Esophagus muscularis mucosa (tissue), 4 donors: ENCODE data around the gene DNAH1. TPM values are rescaled to one million over a fixed set of nuclear protein-coding genes. Genes with fewer than 3 reads are reported as not detected.

ENCODE experiments used
- DNase-seq: peaks from one replicate; pipeline ENCODE4 v3.0.0-alpha.2; 2017; ENCODE audit errors: extremely low spot score
- H3K27ac ChIP-seq, 4 donors: fragments of 200-600 bp; sonication (generic); replicated peaks in 1 of 4; 1 replicate in 3 of 4; 2 replicates in 1 of 4; pipeline ENCODE4 v1.5.1; 2016 to 2019; ENCODE audit warnings: mild to moderate bottlenecking in 1 of 4
- H3K27me3 ChIP-seq, 4 donors: fragments of 200-600 bp; sonication (generic); one replicate each; pipeline versions ENCODE4 v1.5.1 to v1.6.0; 2016 to 2019
- H3K36me3 ChIP-seq, 4 donors: fragments of 200-600 bp; sonication (generic); one replicate each; pipeline ENCODE4 v1.5.1; 2016 to 2019
- H3K4me1 ChIP-seq, 4 donors: fragments of 200-600 bp; sonication (generic); one replicate each; pipeline ENCODE4 v1.5.1; 2016 to 2019
- H3K4me3 ChIP-seq, 4 donors: fragments of 200-600 bp; sonication (generic); 1 replicate in 2 of 4; 2 replicates in 2 of 4; pipeline ENCODE4 v1.5.1; 2016 to 2019; ENCODE audit warnings: mild to moderate bottlenecking in 4 of 4, moderate library complexity in 1 of 4
- H3K9me3 ChIP-seq, 4 donors: fragments of 200-600 bp; sonication (generic); 1 replicate in 3 of 4; 2 replicates in 1 of 4; pipeline ENCODE4 v1.5.1; 2016 to 2019
- CTCF ChIP-seq, 3 experiments: fragments of 200-600 bp in 2 of 3; fragments of 450-650 bp in 1 of 3; sonication (generic) in 2 of 3; IDR thresholded peaks; one replicate each; pipeline ENCODE4 v1.5.1; 2017 to 2019; ENCODE audit warnings: antibody characterized with exemption in 3 of 3, mild to moderate bottlenecking in 2 of 3, moderate library complexity in 1 of 3
- EP300 ChIP-seq: sonication (generic); formaldehyde crosslinking; IDR thresholded peaks from one replicate; pipeline ENCODE4 v1.6.1; 2017; ENCODE audit warnings: antibody characterized with exemption
- POLR2A ChIP-seq: fragments of 450-650 bp; IDR thresholded peaks from one replicate; pipeline ENCODE4 v1.6.1; 2017; ENCODE audit warnings: antibody characterized with exemption, moderate library complexity, mild to moderate bottlenecking, low read depth
- POLR2AphosphoS5 ChIP-seq, 2 donors: sonication (generic); formaldehyde crosslinking; IDR thresholded peaks; one replicate each; pipeline ENCODE4 v1.6.1; 2017; ENCODE audit warnings: antibody characterized with exemption in 2 of 2
- WGBS: methylation state at CpG from one replicate; pipeline ENCODE4 v1.1.5; 2018; 5-methylcytosine and 5-hydroxymethylcytosine counted together
- intact Hi-C: fragments of 100-400 bp; cut with DNase I; formaldehyde crosslinking; loops from one replicate; pipeline ENCODE4 v1.15.1; 2023
- total RNA-seq, 4 donors: library from RNA; depleted of rRNA; stranded (reverse); fragments of >200 nt; gene quantifications; one replicate each; pipeline versions ENCODE4 v1.1.0 to v1.2.1, GENCODE V29; 2016

Gene DNAH1
- total RNA-seq, 4 donors from 2014 or later: 3.4 to 5.4 (median 3.6) TPM

GRCh38 chr3:52408466-52408865, 92.3 kb downstream of the DNAH1 start:
- H3K27me3 ChIP-seq: no peaks in the 10 kb centered on the region
- H3K4me3 ChIP-seq: peak overlapping the region; percentile 89 to 98 (median 92)
- peaks cover 22 to 51% (median 49%) of the 10 kb centered on the region in 4 donors for H3K36me3 ChIP-seq
- intact Hi-C loops: no loop called here
- TF ChIP-seq POLR2AphosphoS5 (IDR thresholded peaks at IDR 0.05) (no peak), CTCF (IDR thresholded peaks at IDR 0.05) (no peak), POLR2A (no peak), EP300 (no peak)
- 95% methylated on average over 7 of the region's 8 CpGs for WGBS
- no peaks in the 10 kb centered on the region for H3K9me3 ChIP-seq
- H3K27ac ChIP-seq: no peak overlapping the region
- peaks cover 33 to 65% (median 52%) of the 10 kb centered on the region in 4 donors for H3K4me1 ChIP-seq
- DNase-seq: no peak

DNA sequence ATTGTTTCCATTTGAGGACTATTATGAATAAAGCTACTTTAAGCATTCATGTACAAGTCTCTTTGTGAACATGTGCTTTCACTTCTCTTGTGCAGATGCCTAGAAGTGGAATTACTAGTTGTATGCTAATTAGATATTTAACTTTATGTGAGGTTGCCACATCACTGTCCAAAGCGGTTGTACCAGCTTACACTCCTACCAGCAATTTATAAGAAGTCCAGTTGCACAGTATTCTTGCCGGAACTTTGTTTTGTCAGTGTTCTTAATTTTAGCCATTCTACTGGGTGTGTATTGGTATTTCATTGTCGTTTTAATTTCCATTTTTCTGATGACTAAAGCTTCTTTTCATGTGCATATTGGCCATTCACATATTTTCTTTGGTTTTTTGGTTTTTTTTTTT, 99.7 kb downstream of the DNAH1 start:
- TF ChIP-seq EP300 (no peak), CTCF (IDR thresholded peaks at IDR 0.05) (no peak), POLR2AphosphoS5 (IDR thresholded peaks at IDR 0.05) (no peak), POLR2A (no peak)

GRCh38 chr3:52420388-52420787, 104.3 kb downstream of the DNAH1 start:
- no peak for TF ChIP-seq POLR2AphosphoS5 (IDR thresholded peaks at IDR 0.05)
- TF ChIP-seq POLR2A: no peak
- TF ChIP-seq CTCF (IDR thresholded peaks at IDR 0.05): no peak
- TF ChIP-seq EP300: no peak
- Histone ChIP-seq H3K36me3 (peaks cover 0 to 23% (median 11%) of the 10 kb centered on the region in 4 donors), H3K27ac (no peak overlapping the region), H3K9me3 (no peaks in the 10 kb centered on the region), H3K27me3 (no peaks in the 10 kb centered on the region), H3K4me1 (peaks cover 0 to 13% (median 8%) of the 10 kb centered on the region in 4 donors), H3K4me3 (no peak overlapping the region)
- intact Hi-C loops: no loop called here
- DNase-seq: no peak
- WGBS: 71% methylated on average over 2 of the region's 2 CpGs

More for the DNA sequence above, 99.7 kb downstream of the DNAH1 start:
- Histone ChIP-seq H3K4me1 (peaks cover 19 to 34% (median 27%) of the 10 kb centered on the region in 4 donors), H3K27ac (no peak overlapping the region), H3K9me3 (no peaks in the 10 kb centered on the region), H3K27me3 (no peaks in the 10 kb centered on the region), H3K4me3 (no peak overlapping the region), H3K36me3 (peaks cover 0 to 10% (median 8%) of the 10 kb centered on the region in 4 donors)
- WGBS: 85% methylated on average over 3 of the region's 3 CpGs
- no peak for DNase-seq
- intact Hi-C loops: no loop called here

GRCh38 chr3:52422669-52423068, 106.5 kb downstream of the DNAH1 start:
- peaks cover 0 to 23% (median 11%) of the 10 kb centered on the region in 4 donors for H3K36me3 ChIP-seq
- no peak overlapping the region for H3K4me3 ChIP-seq
- DNase-seq: no peak
- peaks cover 0 to 13% (median 8%) of the 10 kb centered on the region in 4 donors for H3K4me1 ChIP-seq
- TF ChIP-seq POLR2A: no peak
- no peak for TF ChIP-seq CTCF (IDR thresholded peaks at IDR 0.05)
- TF ChIP-seq EP300: no peak
- TF ChIP-seq POLR2AphosphoS5 (IDR thresholded peaks at IDR 0.05): no peak
- H3K9me3 ChIP-seq: no peaks in the 10 kb centered on the region
- H3K27me3 ChIP-seq: no peaks in the 10 kb centered on the region
- intact Hi-C loops: no loop called here
- H3K27ac ChIP-seq: no peak overlapping the region
- 86% methylated on average over 3 of the region's 3 CpGs for WGBS

- no peak for DNase-seq
- intact Hi-C loops: no loop called here
Observed at GRCh38 chr3:52423173-52423572, 107.1 kb downstream of the DNAH1 start.

More at GRCh38 chr3:52423173-52423572, 107.1 kb downstream of the DNAH1 start:
- no peak overlapping the region for H3K27ac ChIP-seq
- TF ChIP-seq CTCF (IDR thresholded peaks at IDR 0.05): no peak
- no peak for TF ChIP-seq EP300
- TF ChIP-seq POLR2A: no peak
- no peak for TF ChIP-seq POLR2AphosphoS5 (IDR thresholded peaks at IDR 0.05)
- peaks cover 0 to 13% (median 8%) of the 10 kb centered on the region in 4 donors for H3K4me1 ChIP-seq
- H3K9me3 ChIP-seq: no peaks in the 10 kb centered on the region
- H3K4me3 ChIP-seq: no peak overlapping the region
- H3K27me3 ChIP-seq: no peaks in the 10 kb centered on the region
- H3K36me3 ChIP-seq: peaks cover 0 to 23% (median 11%) of the 10 kb centered on the region in 4 donors
- 45% methylated on average over 4 of the region's 5 CpGs for WGBS
